Kidney epithelial cell (primary cell): ENCODE results near the gene LYPD6B. TPM values are rescaled to one million over a fixed set of nuclear protein-coding genes. Genes with fewer than 3 reads are reported as not detected.

ENCODE experiments used
- DNase-seq: peaks from one replicate; pipeline ENCODE4 v3.0.0-alpha.2; 2010; ENCODE audit warnings: low read depth
- H3K27me3 ChIP-seq: 2 replicates; pipeline ENCODE4 v1.6.0; 2011; ENCODE audit warnings: low read length; ENCODE audit not compliant: control insufficient read depth, insufficient read depth
- H3K36me3 ChIP-seq: 2 replicates; pipeline ENCODE4 v1.5.1; 2011; ENCODE audit warnings: low read length; ENCODE audit not compliant: control insufficient read depth, insufficient read depth
- H3K4me3 ChIP-seq: 2 replicates; pipeline ENCODE4 v1.5.1; 2011; ENCODE audit warnings: low read depth, mild to moderate bottlenecking, control low read depth, low read length
- CTCF ChIP-seq: IDR thresholded peaks from 2 replicates; pipeline ENCODE4 v1.5.1; 2011; ENCODE audit warnings: mild to moderate bottlenecking, moderate library complexity, low read length, control low read depth, inconsistent platforms; ENCODE audit not compliant: insufficient read depth, poor library complexity, severe bottlenecking
- total RNA-seq: library from RNA; depleted of rRNA; stranded (reverse); fragments of >200 nt; gene quantifications from 2 replicates; pipeline ENCODE4 v1.2.3, GENCODE V29; 2015

Gene LYPD6B
- total RNA-seq, 1 donor from 2014 or later, result 5.3 TPM

DNA sequence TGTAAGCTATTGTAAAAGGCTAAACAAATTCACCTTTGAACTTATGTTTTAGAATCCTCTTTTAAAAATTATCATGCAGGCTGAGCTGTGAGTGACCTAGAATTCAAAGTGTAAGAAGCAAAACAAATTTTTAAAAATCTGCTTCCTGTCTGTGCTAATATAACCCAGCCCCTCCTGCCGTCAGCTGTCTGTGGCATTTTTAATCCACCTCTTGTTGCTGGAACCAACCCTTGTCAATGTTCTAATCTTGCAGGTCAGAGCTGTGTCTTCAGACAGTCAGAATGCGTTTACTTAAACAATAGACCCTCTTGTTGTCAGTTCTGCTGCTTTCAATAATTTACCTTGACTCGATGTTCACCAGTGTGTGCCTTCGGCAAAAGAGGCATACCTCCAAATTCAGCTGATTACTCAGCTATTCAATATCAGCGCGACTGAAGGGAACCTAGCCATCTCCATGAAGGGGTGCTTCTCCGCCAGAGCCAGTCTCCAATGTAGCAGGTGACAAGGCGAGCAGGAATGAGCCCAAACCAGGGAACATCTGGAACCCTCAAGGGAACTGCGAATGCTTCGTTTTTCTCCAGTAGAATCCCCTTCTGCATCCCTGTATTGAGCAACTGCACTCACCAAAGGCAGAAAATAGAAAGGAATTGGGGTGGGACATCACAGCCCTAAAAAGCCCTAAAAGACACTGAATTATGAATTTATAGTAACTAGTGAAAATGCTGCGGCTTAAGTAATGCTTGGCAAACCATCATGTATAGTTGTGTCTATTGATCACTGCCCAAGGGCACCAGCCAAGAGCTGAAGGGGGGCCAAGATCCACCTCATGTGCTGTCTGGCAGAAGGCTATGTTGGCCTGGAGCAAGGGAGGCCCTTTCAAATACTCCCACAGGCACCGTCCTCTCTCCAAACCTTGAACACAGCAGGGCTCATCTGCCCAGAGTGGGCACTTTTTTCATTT is 62.5 kb downstream of the LYPD6B start:
- H3K4me3 ChIP-seq, result no peak overlapping the region
- H3K36me3 ChIP-seq, result no peaks in the 10 kb centered on the region
- TF ChIP-seq CTCF, result no peak
- DNase-seq, result no peak
- H3K27me3 ChIP-seq, result no peaks in the 10 kb centered on the region

GRCh38 chr2:149101818-149102217 is 63.3 kb downstream of the LYPD6B start:
- Histone ChIP-seq H3K4me3 (no peak overlapping the region), H3K36me3 (no peaks in the 10 kb centered on the region), H3K27me3 (no peaks in the 10 kb centered on the region)
- no peak for DNase-seq
- no peak for TF ChIP-seq CTCF

DNA sequence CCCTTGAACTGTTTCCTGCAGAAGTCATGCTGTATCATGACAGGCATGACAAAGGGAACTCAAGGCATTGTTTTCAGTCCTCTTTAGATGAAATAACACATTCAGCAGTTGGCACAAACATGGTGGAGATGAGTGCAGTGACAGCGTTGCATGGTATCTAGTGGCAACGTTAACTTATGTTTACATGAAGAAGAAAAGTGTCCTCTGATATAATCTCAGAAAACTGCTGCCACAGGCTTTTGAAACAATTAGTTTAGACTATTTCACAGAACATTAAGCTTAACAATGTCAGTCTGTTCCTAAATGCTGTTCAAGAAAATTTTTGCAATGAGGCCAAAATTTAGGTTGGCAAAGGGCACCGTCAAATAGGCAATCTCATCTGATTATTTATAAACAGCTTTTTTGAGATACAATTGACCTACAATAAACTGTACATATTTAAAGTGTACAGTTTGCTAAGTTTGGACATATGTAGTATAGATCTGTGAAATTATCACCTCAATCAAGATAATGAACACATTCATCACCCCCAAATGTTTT is 64.7 kb downstream of the LYPD6B start:
- TF ChIP-seq CTCF, result no peak
- H3K36me3 ChIP-seq, result no peaks in the 10 kb centered on the region
- no peak for DNase-seq

DNA sequence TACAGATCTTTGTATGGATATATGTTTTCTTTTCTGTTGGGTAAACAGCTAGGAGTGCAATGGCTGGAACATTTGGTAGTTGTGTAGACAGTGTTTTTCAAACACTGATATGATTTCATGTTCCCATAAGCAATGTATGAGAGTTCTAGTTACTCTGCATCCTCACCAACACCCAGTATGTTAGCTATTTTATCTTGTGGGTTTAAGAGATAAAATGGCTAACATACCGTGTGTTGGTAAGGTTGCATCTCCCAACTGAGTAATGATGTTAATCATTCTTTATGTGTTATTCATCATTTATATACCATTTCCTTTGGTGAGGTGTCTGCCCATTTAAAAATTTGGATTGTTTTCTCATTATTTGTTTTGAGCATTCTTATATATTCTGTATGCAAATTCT is 65.7 kb downstream of the LYPD6B start:
- Histone ChIP-seq H3K36me3 (no peaks in the 10 kb centered on the region), H3K4me3 (no peak overlapping the region), H3K27me3 (no peaks in the 10 kb centered on the region)
- DNase-seq, result no peak
- no peak for TF ChIP-seq CTCF

More for the DNA sequence above, 64.7 kb downstream of the LYPD6B start:
- Histone ChIP-seq H3K27me3 (no peaks in the 10 kb centered on the region), H3K4me3 (no peak overlapping the region)

DNA sequence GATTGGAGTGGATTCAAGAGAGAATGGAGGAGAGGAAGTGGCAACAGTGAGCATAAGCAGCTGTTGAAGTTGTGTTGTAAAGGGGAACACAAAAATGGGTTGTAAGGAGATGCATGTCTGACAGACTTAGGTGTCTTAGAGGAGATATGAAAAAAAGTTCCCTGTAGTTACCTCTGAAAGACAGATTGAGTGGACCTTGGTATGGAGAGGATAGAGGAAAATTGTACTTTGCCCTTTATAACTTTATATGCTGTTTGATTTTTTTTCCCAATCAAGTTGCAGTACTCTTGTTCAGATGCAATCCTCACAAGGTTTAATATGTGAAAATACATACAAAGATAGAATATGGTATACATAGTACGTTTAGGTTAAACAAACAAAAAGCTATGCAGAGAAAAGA is 73.6 kb downstream of the LYPD6B start:
- H3K27me3 ChIP-seq, result no peaks in the 10 kb centered on the region
- no peak for TF ChIP-seq CTCF
- H3K4me3 ChIP-seq, result no peak overlapping the region
- DNase-seq, result no peak
- no peaks in the 10 kb centered on the region for H3K36me3 ChIP-seq
